Measurements from ENCODE around the gene PRRT2.

PRRT2 gene

DNA sequence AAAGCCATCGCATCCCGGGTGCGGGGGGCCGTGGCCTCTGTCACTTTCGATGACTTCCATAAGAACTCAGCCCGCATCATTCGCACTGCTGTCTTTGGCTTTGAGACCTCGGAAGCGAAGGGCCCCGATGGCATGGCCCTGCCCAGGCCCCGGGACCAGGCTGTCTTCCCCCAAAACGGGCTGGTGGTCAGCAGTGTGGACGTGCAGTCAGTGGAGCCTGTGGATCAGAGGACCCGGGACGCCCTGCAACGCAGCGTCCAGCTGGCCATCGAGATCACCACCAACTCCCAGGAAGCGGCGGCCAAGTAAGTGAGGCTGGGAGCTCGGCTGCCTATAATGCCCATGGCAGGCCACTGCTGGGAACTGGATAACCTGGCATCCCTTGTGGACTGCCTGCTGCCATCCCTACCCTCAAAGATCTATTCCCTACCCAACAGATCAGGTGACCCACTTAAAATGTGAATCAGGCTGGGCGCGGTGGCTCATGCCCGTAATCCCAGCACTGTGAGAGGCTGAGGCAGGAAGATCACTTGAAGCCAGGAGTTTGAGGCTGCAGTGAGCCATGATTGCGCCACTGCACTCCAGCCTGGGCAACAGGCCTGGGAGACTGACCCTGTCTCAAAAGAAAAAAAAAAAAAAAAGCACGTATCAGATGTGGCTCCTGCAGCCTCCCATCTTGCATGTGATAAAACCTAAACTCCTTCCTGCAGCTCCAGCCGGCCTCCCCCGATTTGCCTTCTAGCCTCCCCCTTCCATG is 32.8 kb downstream of the PRRT2 start:
- TF ChIP-seq POLR2A (IDR thresholded peaks at IDR 0.05; ENCODE audit: low read depth, low read length) = no peak
- FAIRE-seq (no peak), DNase-seq (ENCODE audit: insufficient read length, low spot score) (no peak)

DNA sequence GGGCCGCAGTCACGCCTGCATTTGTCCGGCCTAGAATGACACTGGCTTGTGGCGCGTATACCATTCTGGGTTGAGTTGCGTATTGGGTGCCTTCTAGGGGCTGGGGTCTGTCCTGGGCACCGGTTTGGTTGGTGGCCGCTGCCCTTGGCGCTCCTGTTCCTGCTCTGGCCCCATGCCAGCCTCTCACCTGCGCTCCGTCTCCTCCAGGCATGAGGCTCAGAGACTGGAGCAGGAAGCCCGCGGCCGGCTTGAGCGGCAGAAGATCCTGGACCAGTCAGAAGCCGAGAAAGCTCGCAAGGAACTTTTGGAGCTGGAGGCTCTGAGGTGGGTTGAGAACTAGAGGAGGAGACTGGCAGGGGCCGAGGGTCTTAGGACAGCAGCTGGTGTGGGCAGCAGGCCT is 33.7 kb downstream of the PRRT2 start:
- DNase-seq (ENCODE audit: insufficient read length, low spot score) = no peak
- no peak for TF ChIP-seq POLR2A (IDR thresholded peaks at IDR 0.05; ENCODE audit: low read depth, low read length)
- no peak for FAIRE-seq

DNA sequence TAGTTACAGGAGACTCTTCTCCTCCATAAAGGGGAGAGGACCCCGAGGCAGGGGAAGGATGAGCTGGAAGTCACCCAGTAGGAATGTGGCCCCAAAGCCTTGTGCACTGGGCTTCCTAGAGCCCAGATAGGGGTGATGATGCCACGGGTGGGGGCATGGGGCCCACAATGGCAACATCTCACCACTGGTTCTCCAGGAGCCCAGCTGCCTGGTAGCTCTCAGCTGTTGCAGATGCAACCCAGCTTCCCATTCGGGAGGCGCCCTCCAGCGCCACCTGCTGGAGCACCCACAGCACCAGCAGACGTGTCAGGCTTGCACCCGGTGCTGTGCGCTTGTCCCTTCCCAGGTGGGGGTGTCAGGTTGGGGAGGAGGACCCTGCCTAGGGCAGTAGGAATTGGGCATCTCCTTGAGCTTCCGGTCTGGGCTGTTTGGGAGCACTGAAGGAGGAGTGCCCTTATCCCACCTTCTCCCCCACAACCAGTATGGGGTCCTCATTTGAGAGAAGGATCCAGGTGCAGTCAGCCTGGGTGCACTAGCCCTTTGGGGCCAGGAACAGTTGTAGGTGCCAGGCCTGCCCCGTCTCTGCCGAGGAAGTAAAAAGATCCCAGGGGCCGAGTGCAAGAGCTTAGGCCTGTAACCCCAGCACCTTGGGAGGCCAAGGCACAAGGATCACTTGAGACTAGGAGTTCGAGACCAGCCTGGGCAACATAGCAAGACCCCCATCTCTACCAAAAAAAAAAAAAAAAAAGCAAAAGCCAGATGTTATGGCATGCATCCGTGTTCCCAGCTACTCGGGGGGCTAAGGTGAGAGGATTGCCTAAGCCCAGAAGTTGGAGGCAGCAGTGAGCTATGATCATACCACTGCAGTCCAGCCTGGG is 36.7 kb downstream of the PRRT2 start:
- TF ChIP-seq POLR2A (IDR thresholded peaks at IDR 0.05; ENCODE audit: low read depth, low read length) = no peak
- FAIRE-seq (no peak), DNase-seq (ENCODE audit: insufficient read length, low spot score) (peak; percentile 81)

DNA sequence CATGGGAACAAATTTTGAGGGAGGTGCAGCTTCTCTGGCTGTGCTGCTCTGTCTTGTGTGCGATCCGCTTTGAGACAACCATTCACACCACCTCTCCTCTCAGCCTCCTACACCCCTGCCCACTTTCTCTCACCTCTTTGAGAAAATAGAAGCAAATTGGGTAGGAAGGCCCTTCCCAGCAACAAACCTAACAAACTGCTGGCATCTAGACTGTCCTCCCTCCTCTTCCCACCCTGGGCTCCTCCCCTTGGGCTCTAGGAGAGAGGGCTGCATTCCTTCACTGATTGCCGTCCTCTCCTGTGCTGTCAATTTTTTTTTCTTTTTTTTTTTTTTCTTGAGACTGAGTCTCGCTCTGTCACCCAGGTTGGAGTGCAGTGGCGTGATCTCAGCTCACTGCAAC is 37.5 kb downstream of the PRRT2 start:
- FAIRE-seq = no peak
- no peak for TF ChIP-seq POLR2A (IDR thresholded peaks at IDR 0.05; ENCODE audit: low read depth, low read length)
- no peak for DNase-seq (ENCODE audit: insufficient read length, low spot score)

DNA sequence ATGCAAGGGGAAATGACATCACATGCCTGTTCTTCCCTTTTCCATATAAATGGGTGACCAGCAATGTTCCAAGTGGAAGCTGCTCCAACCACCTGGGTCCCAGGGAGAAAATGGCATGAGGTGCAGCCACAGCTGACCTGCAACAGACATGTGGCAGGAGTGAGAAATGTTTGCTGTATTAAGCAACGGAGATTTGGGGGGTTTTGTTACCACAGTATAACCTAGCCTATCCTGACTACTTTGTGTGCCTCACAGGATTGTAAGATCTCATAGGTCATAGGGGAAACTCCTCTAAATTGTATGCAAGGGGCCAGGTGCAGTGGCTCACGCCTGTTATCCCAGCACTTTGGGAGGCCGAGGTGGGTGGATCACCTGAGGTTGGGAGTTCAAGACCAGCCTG is 39.0 kb downstream of the PRRT2 start:
- TF ChIP-seq POLR2A (IDR thresholded peaks at IDR 0.05; ENCODE audit: low read depth, low read length) = no peak
- DNase-seq (ENCODE audit: insufficient read length, low spot score) (no peak), FAIRE-seq (no peak)

DNA sequence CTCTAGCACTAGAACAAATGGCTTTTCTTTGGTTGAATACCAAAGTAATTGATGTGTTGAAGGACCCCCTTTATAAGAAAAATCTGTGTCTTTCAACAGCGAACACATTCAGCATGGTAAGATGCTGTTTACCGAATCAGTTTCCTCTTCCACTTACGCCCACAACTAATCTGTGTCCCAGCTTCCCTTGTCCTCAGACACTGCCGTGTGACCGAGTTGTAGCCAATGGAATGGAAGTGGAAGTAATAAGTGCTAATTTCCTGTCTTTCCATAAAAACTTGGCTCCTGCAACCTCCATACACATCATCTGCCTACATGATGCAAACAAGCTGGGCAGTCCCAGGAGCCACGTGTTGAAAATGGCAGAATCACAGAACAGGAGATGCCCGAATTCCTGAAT is 40.7 kb downstream of the PRRT2 start:
- no peak for TF ChIP-seq POLR2A (IDR thresholded peaks at IDR 0.05; ENCODE audit: low read depth, low read length)
- DNase-seq (ENCODE audit: insufficient read length, low spot score) (no peak), FAIRE-seq (no peak)

DNA sequence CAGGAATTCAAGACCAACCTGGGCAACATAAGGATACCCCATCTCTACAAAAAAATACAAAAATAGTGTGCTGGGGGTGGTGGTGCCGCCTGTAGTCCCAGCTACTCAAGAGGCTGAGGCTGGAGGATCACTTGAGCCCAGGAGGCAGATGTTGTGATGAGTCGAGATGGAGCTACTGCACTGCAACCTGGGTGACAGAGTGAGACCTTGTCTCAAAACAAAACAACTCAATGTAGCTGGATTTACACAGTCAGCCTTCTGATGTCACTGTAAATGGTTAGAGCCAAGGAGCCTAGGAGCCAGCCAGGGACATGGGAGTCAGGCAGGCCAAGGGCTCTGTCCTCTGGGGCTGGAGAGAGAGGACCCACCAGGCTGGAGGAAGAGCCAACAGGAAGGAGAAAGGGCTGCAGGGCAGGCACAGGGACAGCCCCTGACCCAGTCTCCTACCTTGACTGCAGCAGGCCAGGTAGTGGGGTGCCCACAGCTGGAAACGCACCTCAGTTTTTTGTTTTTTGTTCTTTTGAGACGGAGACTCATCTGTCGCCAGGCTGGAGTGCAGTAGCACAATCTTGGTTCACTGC is 42.6 kb downstream of the PRRT2 start:
- no peak for DNase-seq (ENCODE audit: insufficient read length, low spot score)
- no peak for TF ChIP-seq POLR2A (IDR thresholded peaks at IDR 0.05; ENCODE audit: low read depth, low read length)
- FAIRE-seq = no peak

DNA sequence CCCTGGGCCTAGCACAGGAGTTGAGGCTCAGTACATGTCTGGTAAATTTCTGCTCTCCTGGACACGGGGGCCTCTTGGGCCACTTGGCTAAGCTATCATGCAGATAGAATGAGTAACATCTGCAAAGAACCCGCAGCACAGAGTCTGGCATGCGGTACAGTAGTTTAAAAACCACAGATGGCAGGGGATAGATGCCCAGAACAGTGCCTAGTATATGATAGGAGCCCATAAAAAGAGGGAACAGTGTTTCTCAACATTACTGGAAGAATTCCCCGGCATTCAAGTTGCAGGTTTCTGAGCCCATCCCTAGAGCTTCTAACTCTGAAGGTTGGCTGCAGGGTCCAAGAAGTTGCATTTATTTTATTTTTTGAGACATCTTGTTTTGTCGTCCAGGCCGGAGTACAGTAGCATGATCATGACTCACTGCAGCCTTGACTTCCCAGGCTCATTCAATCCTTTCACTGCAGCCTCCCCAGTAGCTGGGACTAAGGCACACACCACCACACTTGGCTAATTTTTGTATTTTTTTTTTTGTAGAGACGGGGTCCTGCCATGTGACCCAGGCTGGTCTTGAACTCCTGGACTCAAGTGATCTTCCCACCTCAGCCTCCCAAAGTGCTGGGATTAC is 45.3 kb downstream of the PRRT2 start:
- DNase-seq (ENCODE audit: insufficient read length, low spot score) = no peak
- TF ChIP-seq POLR2A (IDR thresholded peaks at IDR 0.05; ENCODE audit: low read depth, low read length) = no peak
- no peak for FAIRE-seq

DNA sequence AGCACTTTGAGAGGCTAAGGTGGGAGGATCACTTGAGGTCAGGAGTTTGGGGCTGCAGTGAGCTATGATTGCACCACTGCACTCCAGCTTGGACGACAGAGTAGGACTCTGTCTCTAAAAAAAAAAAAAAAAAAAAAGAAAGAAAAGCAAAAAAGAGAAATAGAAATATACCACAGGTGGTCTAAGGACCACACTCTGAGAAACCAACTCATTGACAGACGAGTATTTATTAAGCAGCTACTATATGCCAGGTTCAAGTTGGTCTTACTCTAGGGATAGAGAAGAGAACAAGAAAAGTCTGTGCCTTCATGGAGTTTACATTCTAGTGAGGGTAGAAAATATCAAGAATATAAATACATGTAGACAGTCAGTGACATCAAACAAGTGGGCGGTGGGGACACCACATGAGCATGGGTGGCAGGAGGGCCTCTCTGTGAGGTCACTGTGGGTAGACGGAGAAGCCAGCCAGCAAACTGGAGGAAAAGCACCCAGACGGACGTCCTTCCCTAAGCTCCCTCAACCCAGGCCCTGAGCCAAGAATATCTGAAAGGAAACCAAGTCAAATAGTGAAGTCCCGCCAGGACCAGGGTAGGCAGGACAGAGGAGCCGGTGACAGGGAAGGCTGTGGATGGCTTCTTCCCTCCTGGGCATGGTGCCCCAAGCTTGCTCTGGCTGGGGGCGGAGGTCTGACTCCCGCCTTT is 46.3 kb downstream of the PRRT2 start:
- no peak for DNase-seq (ENCODE audit: insufficient read length, low spot score)
- TF ChIP-seq POLR2A (IDR thresholded peaks at IDR 0.05; ENCODE audit: low read depth, low read length) = no peak
- FAIRE-seq = no peak

DNA sequence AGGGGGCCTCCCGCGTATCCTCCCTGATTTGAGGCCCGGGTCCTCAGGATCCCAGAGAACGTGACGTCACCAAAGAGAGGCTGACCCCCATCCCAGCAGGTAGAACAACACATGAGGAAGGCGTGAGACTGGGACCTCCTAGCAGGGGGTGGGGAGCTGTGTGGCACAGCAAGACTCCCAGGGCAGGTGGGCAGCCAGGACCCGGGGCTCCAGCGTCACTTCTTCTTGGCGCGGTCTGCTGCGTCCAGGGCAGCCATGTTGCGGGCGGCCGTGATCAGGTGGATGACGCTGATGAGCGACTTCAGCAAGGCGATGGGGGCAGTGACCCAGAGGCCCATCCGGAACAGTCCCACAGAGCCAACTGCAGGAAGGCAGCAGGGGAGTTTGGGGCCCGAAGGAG is 47.0 kb downstream of the PRRT2 start:
- DNase-seq (ENCODE audit: insufficient read length, low spot score) = no peak
- no peak for TF ChIP-seq POLR2A (IDR thresholded peaks at IDR 0.05; ENCODE audit: low read depth, low read length)
- no peak for FAIRE-seq

DNA sequence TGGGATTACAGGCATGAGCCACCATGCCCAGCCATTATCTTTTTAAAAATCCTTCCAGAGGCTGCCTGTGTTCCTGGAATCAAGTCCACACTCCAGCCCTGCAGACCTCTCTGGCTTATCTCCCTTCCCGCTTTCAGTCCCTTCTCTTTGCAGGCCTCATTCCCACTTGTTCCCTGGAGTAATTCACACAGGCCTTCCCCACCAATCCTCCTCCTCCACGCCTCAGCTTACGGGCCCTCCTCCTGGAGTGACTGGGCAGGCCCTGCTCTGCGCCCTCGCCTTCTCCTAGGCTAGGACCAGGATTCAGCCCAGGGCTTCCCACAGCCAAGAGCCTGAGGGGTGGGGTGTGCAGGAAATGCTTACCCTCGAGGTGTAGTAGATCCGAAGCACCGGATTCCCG is 48.2 kb downstream of the PRRT2 start:
- no peak for DNase-seq (ENCODE audit: insufficient read length, low spot score)
- FAIRE-seq = no peak
- no peak for TF ChIP-seq POLR2A (IDR thresholded peaks at IDR 0.05; ENCODE audit: low read depth, low read length)

DNA sequence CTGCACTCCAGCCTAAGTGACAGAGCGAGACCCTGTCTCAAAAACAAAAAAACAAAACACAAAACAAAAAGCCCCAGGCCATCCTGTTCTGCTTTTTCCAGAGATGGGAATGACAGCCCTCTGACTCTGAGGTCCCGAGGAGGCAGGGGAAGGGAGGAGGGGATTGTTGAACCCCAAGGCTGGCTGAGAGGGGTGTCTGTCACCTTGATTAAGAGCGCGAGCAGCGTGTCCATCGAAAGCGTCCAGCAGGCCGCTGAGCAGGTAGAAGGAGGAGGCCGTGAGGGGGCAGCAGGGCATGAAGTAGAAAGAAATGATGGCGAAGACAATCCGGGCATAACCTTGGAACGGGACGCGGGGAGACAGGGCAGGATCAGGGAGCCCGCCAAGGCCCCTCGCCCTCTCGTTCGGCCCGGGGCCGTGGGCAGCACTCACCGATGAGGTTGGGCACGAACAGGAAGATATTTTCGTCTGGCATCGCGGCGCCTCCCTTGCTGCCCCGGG is 50.4 kb downstream of the PRRT2 start:
- no peak for FAIRE-seq
- TF ChIP-seq POLR2A (IDR thresholded peaks at IDR 0.05; ENCODE audit: low read depth, low read length) = no peak

DNA sequence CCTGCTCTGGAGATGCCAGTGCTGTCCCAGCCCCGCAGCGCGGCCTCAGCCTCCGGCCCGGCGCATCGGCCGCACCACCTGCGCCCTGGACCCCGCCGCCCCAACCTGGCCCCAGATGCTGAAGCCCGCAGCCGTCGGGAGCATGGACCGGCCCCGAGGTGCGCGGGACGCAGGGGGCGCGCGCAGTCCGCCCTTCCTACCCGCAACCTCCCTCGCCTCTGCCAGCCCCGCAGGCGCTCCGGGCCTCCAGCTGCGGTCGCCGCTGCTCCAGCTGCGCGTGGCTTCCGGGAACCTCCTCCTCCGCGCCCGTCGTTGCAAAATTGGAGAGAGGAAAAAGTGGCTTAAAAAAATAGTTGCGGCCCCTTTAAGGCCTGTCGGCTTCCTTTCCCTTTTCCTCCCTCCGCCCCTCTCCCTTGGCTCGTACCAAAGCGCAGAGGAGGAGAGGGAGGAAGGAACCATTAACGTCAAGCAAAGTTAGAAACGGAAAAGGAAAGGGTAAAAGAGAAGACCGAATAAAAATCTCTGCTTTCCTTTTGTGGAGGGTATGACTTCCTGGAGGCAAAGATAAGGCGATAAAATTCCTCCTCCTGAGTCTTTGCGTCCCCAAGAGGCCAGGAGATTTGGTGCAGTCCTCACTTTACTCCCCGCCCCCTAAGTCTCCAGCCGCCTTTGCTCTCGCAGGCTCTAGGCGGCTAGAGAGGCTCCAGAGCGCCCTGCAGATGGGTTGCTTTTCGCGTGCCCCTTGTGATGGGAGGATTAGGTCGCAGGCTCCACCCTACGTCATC is 51.1 kb downstream of the PRRT2 start, which contains the start of gene CDIPT:
Gene CDIPT (minus strand): TSS at position 343 of the 785 bp plus-strand sequence. CDS start 369 bp downstream, outside the sequence.
- peak; percentile 23 for FAIRE-seq
- DNase-seq (ENCODE audit: insufficient read length, low spot score) = peak; percentile 77

More for the DNA sequence above, 50.4 kb downstream of the PRRT2 start:
- DNase-seq (ENCODE audit: insufficient read length, low spot score) = no peak

More for the DNA sequence above, 51.1 kb downstream of the PRRT2 start, which contains the start of gene CDIPT:
- peak; percentile 45 for TF ChIP-seq POLR2A (IDR thresholded peaks at IDR 0.05; ENCODE audit: low read depth, low read length)
